Gastroesophageal sphincter (tissue), 3 donors: ENCODE measurements around the gene RAB35.

Experiments used
- CTCF ChIP-seq, 4 experiments: fragments of 200-600 bp in 2 of 4; fragments of 450-650 bp in 2 of 4; sonication (generic) in 1 of 4; IDR thresholded peaks; one replicate each; pipeline ENCODE4 v1.5.1; 2017 to 2019; ENCODE audit warnings: antibody characterized with exemption in 4 of 4, mild to moderate bottlenecking in 2 of 4, moderate library complexity in 2 of 4
- EP300 ChIP-seq: sonication (generic); formaldehyde crosslinking; IDR thresholded peaks from one replicate; pipeline ENCODE4 v1.6.1; 2017; ENCODE audit warnings: antibody characterized with exemption, mild to moderate bottlenecking
- POLR2A ChIP-seq, 2 donors: fragments of 450-650 bp; IDR thresholded peaks; one replicate each; pipeline ENCODE4 v1.6.1; 2017; ENCODE audit warnings: antibody characterized with exemption in 2 of 2, mild to moderate bottlenecking in 2 of 2, moderate library complexity in 1 of 2
- POLR2AphosphoS5 ChIP-seq: sonication (generic); formaldehyde crosslinking; IDR thresholded peaks from one replicate; pipeline ENCODE4 v1.6.1; 2017; ENCODE audit warnings: antibody characterized with exemption

GRCh38 chr12:120148011-120148410, 31.5 kb upstream of the RAB35 start:
- TF ChIP-seq CTCF (IDR thresholded peaks at IDR 0.05) (no peak), POLR2A (IDR thresholded peaks at IDR 0.05) (no peak), EP300 (no peak), POLR2AphosphoS5 (no peak)
